Endothelial cell of umbilical vein (primary cell): Measurements from ENCODE around the gene RAB11FIP3.

Experiments used
- EZH2 ChIP-seq: IDR thresholded peaks from 2 replicates; pipeline ENCODE4 v1.6.1; 2012; ENCODE audit warnings: borderline replicate concordance, low read depth, mild to moderate bottlenecking, moderate library complexity, low read length, inconsistent platforms; ENCODE audit not compliant: severe bottlenecking
- FOS ChIP-seq: IDR thresholded peaks from 2 replicates; pipeline ENCODE4 v1.6.1; 2011; ENCODE audit warnings: mild to moderate bottlenecking, low read length, moderate library complexity, borderline replicate concordance; ENCODE audit not compliant: insufficient read depth
- GATA2 ChIP-seq: IDR thresholded peaks from 2 replicates; pipeline ENCODE4 v1.7.0; 2011; ENCODE audit warnings: low read depth, mild to moderate bottlenecking, moderate library complexity, mixed read lengths, low read length; ENCODE audit not compliant: insufficient read length, insufficient read depth
- JUN ChIP-seq: IDR thresholded peaks from 2 replicates; pipeline ENCODE4 v1.6.1; 2011; ENCODE audit warnings: borderline replicate concordance, low read depth; ENCODE audit not compliant: insufficient read length, insufficient read depth
- POLR2A ChIP-seq: IDR thresholded peaks from 2 replicates; pipeline ENCODE4 v1.6.1; 2012; ENCODE audit warnings: low read depth, mild to moderate bottlenecking, control low read depth, low read length
- POLR2AphosphoS5 ChIP-seq: IDR thresholded peaks from 2 replicates; pipeline ENCODE4 v1.6.1; 2012; ENCODE audit warnings: low read depth, mild to moderate bottlenecking, control low read depth, low read length, moderate library complexity; ENCODE audit not compliant: insufficient read depth
- TF ChIP-seq, protein P1 (sequence below), 2 donors: IDR thresholded peaks; 1 replicate in 1 of 2; 2 replicates in 1 of 2; pipeline ENCODE4 v1.5.1; 2011; ENCODE audit warnings: low read length in 2 of 2, mild to moderate bottlenecking in 2 of 2, moderate library complexity in 2 of 2, control low read depth in 1 of 2, inconsistent platforms in 1 of 2, low read depth in 1 of 2; ENCODE audit not compliant: insufficient read depth in 1 of 2; ENCODE audit errors: extremely low read depth in 1 of 2

DNA sequence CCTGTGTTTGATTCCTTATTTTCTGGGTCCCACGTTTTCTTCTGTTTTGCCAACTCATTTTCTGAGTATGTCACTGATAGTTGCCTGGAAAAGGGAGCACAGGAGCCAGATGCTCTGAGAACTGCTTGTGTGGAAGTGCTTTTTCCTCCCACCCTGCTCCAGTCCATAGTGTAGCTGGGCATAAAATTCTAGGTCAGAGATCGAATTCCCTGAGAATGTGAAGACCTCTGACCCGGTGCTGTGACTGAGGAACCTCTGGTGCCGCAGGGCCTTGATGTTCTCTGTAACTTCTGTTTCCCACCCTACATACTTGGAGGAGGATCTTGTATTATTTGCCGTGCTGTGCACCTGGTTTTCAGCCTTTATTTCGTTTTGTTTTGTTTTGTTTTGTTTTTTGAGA is 82.5 kb downstream of the RAB11FIP3 start:
- TF ChIP-seq, protein P1, sequence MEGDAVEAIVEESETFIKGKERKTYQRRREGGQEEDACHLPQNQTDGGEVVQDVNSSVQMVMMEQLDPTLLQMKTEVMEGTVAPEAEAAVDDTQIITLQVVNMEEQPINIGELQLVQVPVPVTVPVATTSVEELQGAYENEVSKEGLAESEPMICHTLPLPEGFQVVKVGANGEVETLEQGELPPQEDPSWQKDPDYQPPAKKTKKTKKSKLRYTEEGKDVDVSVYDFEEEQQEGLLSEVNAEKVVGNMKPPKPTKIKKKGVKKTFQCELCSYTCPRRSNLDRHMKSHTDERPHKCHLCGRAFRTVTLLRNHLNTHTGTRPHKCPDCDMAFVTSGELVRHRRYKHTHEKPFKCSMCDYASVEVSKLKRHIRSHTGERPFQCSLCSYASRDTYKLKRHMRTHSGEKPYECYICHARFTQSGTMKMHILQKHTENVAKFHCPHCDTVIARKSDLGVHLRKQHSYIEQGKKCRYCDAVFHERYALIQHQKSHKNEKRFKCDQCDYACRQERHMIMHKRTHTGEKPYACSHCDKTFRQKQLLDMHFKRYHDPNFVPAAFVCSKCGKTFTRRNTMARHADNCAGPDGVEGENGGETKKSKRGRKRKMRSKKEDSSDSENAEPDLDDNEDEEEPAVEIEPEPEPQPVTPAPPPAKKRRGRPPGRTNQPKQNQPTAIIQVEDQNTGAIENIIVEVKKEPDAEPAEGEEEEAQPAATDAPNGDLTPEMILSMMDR (IDR thresholded peaks at IDR 0.05; ENCODE audit: extremely low read depth in 1 of 2, insufficient read depth in 1 of 2, low read depth in 1 of 2, low read length in 2 of 2), result no peak
- no peak for TF ChIP-seq POLR2A
- TF ChIP-seq POLR2AphosphoS5, result no peak
- no peak for TF ChIP-seq EZH2
- no peak for TF ChIP-seq FOS
- TF ChIP-seq JUN, result no peak
- no peak for TF ChIP-seq GATA2
